Liver (tissue), 9 donors: Measurements from ENCODE around the gene CCT7. TPM values are rescaled to one million over a fixed set of nuclear protein-coding genes. Genes with fewer than 3 reads are reported as not detected.

Experiments
- DNase-seq: peaks from one replicate; pipeline ENCODE4 v3.0.0-alpha.2; 2017; ENCODE audit warnings: low spot score
- H3K27ac ChIP-seq, 2 donors: one replicate each; pipeline ENCODE4 v1.7.0; 2013; ENCODE audit warnings: inconsistent platforms in 2 of 2, low read length in 2 of 2, control low read depth in 1 of 2, low read depth in 1 of 2, mild to moderate bottlenecking in 1 of 2
- H3K27me3 ChIP-seq, 4 donors: one replicate each; pipeline versions ENCODE4 v1.6.1 to v1.7.0; 2013; ENCODE audit warnings: low read length in 3 of 4, inconsistent platforms in 1 of 4, mild to moderate bottlenecking in 1 of 4, moderate library complexity in 1 of 4; ENCODE audit not compliant: control insufficient read depth in 4 of 4, insufficient read depth in 4 of 4
- H3K36me3 ChIP-seq, 4 donors: one replicate each; pipeline versions ENCODE4 v1.6.1 to v1.7.0; 2013; ENCODE audit warnings: low read length in 3 of 4, mild to moderate bottlenecking in 3 of 4, low read depth in 1 of 4, moderate library complexity in 1 of 4; ENCODE audit not compliant: control insufficient read depth in 4 of 4, insufficient read depth in 3 of 4
- H3K4me1 ChIP-seq, 4 donors: one replicate each; pipeline versions ENCODE4 v1.6.1 to v1.7.0; 2013; ENCODE audit warnings: low read length in 3 of 4, mild to moderate bottlenecking in 3 of 4, moderate library complexity in 1 of 4; ENCODE audit not compliant: control insufficient read depth in 4 of 4, insufficient read depth in 4 of 4
- H3K4me3 ChIP-seq, 3 donors: one replicate each; pipeline versions ENCODE4 v1.6.1 to v1.7.0; 2013; ENCODE audit warnings: low read length in 3 of 3, control low read depth in 1 of 3, low read depth in 1 of 3, mild to moderate bottlenecking in 1 of 3
- H3K9ac ChIP-seq, 2 donors: one replicate each; pipeline ENCODE4 v1.7.0; 2013; ENCODE audit warnings: low read length in 2 of 2, mild to moderate bottlenecking in 2 of 2, moderate library complexity in 2 of 2, control low read depth in 1 of 2, low read depth in 1 of 2
- H3K9me3 ChIP-seq, 4 donors: one replicate each; pipeline versions ENCODE4 v1.6.1 to v1.7.0; 2013; ENCODE audit warnings: low read length in 3 of 4; ENCODE audit not compliant: control insufficient read depth in 4 of 4
- EGR1 ChIP-seq, 2 donors: IDR thresholded peaks; 2 replicates each; pipeline ENCODE4 v1.6.1; 2016 to 2018; ENCODE audit warnings: antibody characterized with exemption in 2 of 2, low read depth in 2 of 2
- FOXA1 ChIP-seq: IDR thresholded peaks from 2 replicates; pipeline ENCODE4 v1.6.1; 2016; ENCODE audit warnings: antibody characterized with exemption
- FOXA2 ChIP-seq: IDR thresholded peaks from 2 replicates; pipeline ENCODE4 v1.6.1; 2016; ENCODE audit warnings: antibody characterized with exemption
- GABPA ChIP-seq, 2 donors: IDR thresholded peaks in 1 of 2; conservative IDR thresholded peaks in 1 of 2; 2 replicates each; pipeline ENCODE4 v1.6.1; 2016; ENCODE audit warnings: antibody characterized with exemption in 2 of 2, mild to moderate bottlenecking in 1 of 2, moderate library complexity in 1 of 2
- HNF4A ChIP-seq, 2 donors: conservative IDR thresholded peaks; 2 replicates each; pipeline ENCODE4 v1.6.1; 2016; ENCODE audit warnings: antibody characterized with exemption in 2 of 2, mild to moderate bottlenecking in 2 of 2
- HNF4G ChIP-seq: IDR thresholded peaks from 2 replicates; pipeline ENCODE4 v1.6.1; 2016; ENCODE audit warnings: antibody characterized with exemption
- JUND ChIP-seq, 2 donors: IDR thresholded peaks; 2 replicates each; pipeline ENCODE4 v1.6.1; 2016; ENCODE audit warnings: antibody characterized with exemption in 2 of 2
- MAX ChIP-seq: IDR thresholded peaks from 2 replicates; pipeline ENCODE4 v1.6.1; 2016; ENCODE audit warnings: antibody characterized with exemption
- NR2F2 ChIP-seq: IDR thresholded peaks from 2 replicates; pipeline ENCODE4 v1.6.1; 2016; ENCODE audit warnings: antibody characterized with exemption
- RAD21 ChIP-seq, 2 donors: IDR thresholded peaks; 2 replicates each; pipeline ENCODE4 v1.6.1; 2016; ENCODE audit warnings: antibody characterized with exemption in 2 of 2, mild to moderate bottlenecking in 2 of 2
- RXRA ChIP-seq, 2 donors: IDR thresholded peaks; 2 replicates each; pipeline ENCODE4 v1.6.1; 2017 to 2018; ENCODE audit warnings: antibody characterized with exemption in 2 of 2, mild to moderate bottlenecking in 1 of 2
- SP1 ChIP-seq: IDR thresholded peaks from 2 replicates; pipeline ENCODE4 v1.6.1; 2018; ENCODE audit warnings: antibody characterized with exemption, mild to moderate bottlenecking
- TAF1 ChIP-seq: conservative IDR thresholded peaks from 2 replicates; pipeline ENCODE4 v1.6.1; 2016; ENCODE audit warnings: antibody characterized with exemption, mild to moderate bottlenecking
- YY1 ChIP-seq: IDR thresholded peaks from 2 replicates; pipeline ENCODE4 v1.6.1; 2016; ENCODE audit warnings: antibody characterized with exemption, mild to moderate bottlenecking
- WGBS: extraction: QIAGEN DNeasy Blood & Tissue Kit; methylation state at CpG from one replicate; pipeline ENCODE4 v1.1.7; 2013; 5-methylcytosine and 5-hydroxymethylcytosine counted together
- polyA plus RNA-seq, 2 donors: library from polyadenylated mRNA; stranded (reverse) in 1 of 2; unstranded in 1 of 2; fragments of 200-250 nt in 1 of 2; fragments of >200 nt in 1 of 2; fragmentation: Nextera tagmentation in 1 of 2; extraction: Ambion mirVana in 1 of 2; gene quantifications; one replicate each; pipeline versions ENCODE4 v1.2.1 to v1.2.3, GENCODE V29; 2013 to 2015
- total RNA-seq, 2 donors: library from RNA; depleted of rRNA; stranded (reverse); fragments of >200 nt; gene quantifications; one replicate each; pipeline ENCODE4 v1.2.3, GENCODE V29; 2014
- TF ChIP-seq, protein P1 (sequence below): IDR thresholded peaks from 2 replicates; pipeline ENCODE4 v1.6.1; 2016; ENCODE audit warnings: antibody characterized with exemption
- TF ChIP-seq, protein P2 (sequence below): fragments of 150-350 bp; IDR thresholded peaks from 2 replicates; pipeline ENCODE4 v1.5.1; 2017; ENCODE audit warnings: improper control_type of control experiment, low read depth, low read length; ENCODE audit not compliant: missing input control
- TF ChIP-seq, protein P3 (sequence below): IDR thresholded peaks from 2 replicates; pipeline ENCODE4 v1.6.1; 2016; ENCODE audit warnings: antibody characterized with exemption
- donor health status: healthy.
- donor health status: healthy.
- donor health status: healthy.
- donor health status: healthy.
- donor health status: healthy.

Gene CCT7
- total and polyA plus RNA-seq, 4 donors: 83.7 to 115 (median 101) TPM

- H3K27ac ChIP-seq: no peak overlapping the region
- H3K27me3 ChIP-seq: no peaks in the 10 kb centered on the region
- TF ChIP-seq JUND (IDR thresholded peaks at IDR 0.05): no peak
- 90% methylated on average over 4 of the region's 4 CpGs for WGBS
- no peak overlapping the region for H3K4me3 ChIP-seq
- no peak for DNase-seq
- H3K9ac ChIP-seq: no peak overlapping the region
- peaks cover 7 to 68% (median 24%) of the 10 kb centered on the region in 4 donors for H3K36me3 ChIP-seq
- H3K9me3 ChIP-seq: no peaks in the 10 kb centered on the region
- H3K4me1 ChIP-seq: peaks cover 0 to 2% (median 0%) of the 10 kb centered on the region in 4 donors
These were observed 10.3 kb upstream of the CCT7 start for GRCh38 chr2:73223821-73224220.

DNA sequence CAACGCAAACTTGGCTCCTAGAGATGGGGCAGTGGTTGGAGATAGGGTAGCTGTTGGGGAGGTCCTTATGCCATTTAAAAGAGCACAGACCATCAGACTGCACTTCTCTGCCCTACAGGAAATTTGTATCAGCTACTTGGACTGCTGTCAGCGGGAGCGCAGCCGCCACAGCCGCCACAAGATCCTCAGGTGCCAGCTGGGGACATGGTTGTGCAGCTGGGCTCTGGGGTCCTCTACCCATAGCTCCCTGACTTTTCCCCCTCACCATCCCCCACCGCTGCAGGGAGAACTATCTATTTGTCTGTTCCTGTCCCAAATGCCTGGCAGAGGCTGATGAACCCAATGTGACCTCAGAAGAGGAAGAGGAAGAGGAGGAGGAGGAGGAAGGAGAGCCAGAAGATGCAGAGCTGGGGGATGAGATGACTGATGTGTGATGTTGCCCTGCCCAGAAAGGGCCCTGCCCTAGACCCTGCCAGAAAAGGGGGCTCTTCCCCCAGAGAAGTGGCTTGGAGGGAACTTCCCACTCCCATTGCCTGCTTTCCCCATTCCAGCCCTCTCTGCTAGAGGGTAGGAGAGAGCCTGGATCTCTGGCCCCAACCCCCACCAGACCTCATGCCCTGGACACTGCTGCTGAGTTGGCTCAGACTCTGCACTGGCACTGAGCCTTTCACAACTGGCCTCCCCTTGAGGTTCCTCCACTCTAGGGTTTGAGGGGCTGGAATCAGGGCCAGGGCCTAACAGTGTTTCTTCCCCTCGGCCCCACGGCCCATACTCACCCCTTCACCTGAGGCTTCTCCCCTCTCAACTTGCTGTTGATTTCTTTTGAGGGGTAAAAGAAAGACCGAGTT, 8.4 kb upstream of the CCT7 start:
- no peak overlapping the region for H3K9ac ChIP-seq
- no peaks in the 10 kb centered on the region for H3K27me3 ChIP-seq
- H3K4me1 ChIP-seq: peaks cover 0 to 2% (median 0%) of the 10 kb centered on the region in 4 donors
- TF ChIP-seq EGR1 (IDR thresholded peaks at IDR 0.05; ENCODE audit: low read depth in 2 of 2) (no peak), FOXA1 (no peak), GABPA (IDR thresholded peaks at IDR 0.05 in 1 of 2, conservative IDR thresholded peaks at IDR 0.05 in 1 of 2) (no peak), RXRA (IDR thresholded peaks at IDR 0.05) (no peak), NR2F2 (no peak), MAX (no peak), YY1 (no peak), HNF4A (conservative IDR thresholded peaks at IDR 0.05) (no peak), SP1 (no peak), JUND (IDR thresholded peaks at IDR 0.05) (no peak), RAD21 (IDR thresholded peaks at IDR 0.05) (no peak), HNF4G (no peak), TAF1 (no peak)
- TF ChIP-seq, protein P1, sequence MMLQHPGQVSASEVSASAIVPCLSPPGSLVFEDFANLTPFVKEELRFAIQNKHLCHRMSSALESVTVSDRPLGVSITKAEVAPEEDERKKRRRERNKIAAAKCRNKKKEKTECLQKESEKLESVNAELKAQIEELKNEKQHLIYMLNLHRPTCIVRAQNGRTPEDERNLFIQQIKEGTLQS: no peak
- TF ChIP-seq, protein P2, sequence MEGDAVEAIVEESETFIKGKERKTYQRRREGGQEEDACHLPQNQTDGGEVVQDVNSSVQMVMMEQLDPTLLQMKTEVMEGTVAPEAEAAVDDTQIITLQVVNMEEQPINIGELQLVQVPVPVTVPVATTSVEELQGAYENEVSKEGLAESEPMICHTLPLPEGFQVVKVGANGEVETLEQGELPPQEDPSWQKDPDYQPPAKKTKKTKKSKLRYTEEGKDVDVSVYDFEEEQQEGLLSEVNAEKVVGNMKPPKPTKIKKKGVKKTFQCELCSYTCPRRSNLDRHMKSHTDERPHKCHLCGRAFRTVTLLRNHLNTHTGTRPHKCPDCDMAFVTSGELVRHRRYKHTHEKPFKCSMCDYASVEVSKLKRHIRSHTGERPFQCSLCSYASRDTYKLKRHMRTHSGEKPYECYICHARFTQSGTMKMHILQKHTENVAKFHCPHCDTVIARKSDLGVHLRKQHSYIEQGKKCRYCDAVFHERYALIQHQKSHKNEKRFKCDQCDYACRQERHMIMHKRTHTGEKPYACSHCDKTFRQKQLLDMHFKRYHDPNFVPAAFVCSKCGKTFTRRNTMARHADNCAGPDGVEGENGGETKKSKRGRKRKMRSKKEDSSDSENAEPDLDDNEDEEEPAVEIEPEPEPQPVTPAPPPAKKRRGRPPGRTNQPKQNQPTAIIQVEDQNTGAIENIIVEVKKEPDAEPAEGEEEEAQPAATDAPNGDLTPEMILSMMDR: no peak
- H3K4me3 ChIP-seq: no peak overlapping the region
- 78% methylated on average over 9 of the region's 9 CpGs for WGBS
- no peaks in the 10 kb centered on the region for H3K9me3 ChIP-seq
- H3K36me3 ChIP-seq: peaks cover 7 to 65% (median 28%) of the 10 kb centered on the region in 4 donors
- no peak for DNase-seq
- no peak overlapping the region for H3K27ac ChIP-seq

DNA sequence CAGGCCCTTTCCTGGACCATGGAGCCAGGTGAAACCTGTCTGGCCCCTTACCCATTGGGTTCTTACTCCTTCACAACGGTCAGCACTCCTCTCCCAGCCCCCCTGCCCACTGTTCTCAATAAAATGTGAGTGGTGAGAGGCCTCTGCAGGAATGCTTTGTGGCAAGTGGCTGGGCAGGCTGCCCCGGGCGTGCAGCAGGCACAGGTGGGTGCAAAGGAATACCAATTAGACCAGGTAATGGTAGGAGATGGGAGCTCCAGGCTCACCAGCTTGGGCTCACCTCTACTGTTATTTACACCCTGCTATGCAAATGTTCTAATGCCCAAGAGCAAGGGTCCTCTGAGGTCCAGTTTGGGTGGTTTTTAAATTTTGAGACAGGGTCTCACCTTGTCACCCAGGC, 7.0 kb upstream of the CCT7 start:
- no peaks in the 10 kb centered on the region for H3K27me3 ChIP-seq
- no peak overlapping the region for H3K27ac ChIP-seq
- H3K9ac ChIP-seq: no peak overlapping the region
- no peaks in the 10 kb centered on the region for H3K9me3 ChIP-seq
- no peak overlapping the region for H3K4me3 ChIP-seq
- H3K4me1 ChIP-seq: peaks cover 0 to 2% (median 0%) of the 10 kb centered on the region in 4 donors
- WGBS: 93% methylated on average over 3 of the region's 3 CpGs
- no peak for DNase-seq
- peaks cover 7 to 54% (median 26%) of the 10 kb centered on the region in 4 donors for H3K36me3 ChIP-seq
- TF ChIP-seq FOXA1 (no peak), FOXA2 (no peak), NR2F2 (no peak), SP1 (no peak), MAX (no peak), GABPA (IDR thresholded peaks at IDR 0.05 in 1 of 2, conservative IDR thresholded peaks at IDR 0.05 in 1 of 2) (no peak), YY1 (no peak)
- TF ChIP-seq, protein P3, sequence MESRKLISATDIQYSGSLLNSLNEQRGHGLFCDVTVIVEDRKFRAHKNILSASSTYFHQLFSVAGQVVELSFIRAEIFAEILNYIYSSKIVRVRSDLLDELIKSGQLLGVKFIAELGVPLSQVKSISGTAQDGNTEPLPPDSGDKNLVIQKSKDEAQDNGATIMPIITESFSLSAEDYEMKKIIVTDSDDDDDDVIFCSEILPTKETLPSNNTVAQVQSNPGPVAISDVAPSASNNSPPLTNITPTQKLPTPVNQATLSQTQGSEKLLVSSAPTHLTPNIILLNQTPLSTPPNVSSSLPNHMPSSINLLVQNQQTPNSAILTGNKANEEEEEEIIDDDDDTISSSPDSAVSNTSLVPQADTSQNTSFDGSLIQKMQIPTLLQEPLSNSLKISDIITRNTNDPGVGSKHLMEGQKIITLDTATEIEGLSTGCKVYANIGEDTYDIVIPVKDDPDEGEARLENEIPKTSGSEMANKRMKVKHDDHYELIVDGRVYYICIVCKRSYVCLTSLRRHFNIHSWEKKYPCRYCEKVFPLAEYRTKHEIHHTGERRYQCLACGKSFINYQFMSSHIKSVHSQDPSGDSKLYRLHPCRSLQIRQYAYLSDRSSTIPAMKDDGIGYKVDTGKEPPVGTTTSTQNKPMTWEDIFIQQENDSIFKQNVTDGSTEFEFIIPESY: no peak
- TF ChIP-seq, protein P1: no peak
- TF ChIP-seq, protein P2: no peak
